ENCODE data around the gene DNAAF9. TPM values are rescaled to one million over a fixed set of nuclear protein-coding genes. Genes with fewer than 3 reads are reported as not detected.

DNAAF9 gene
- total RNA-seq, 1 experiment from 2014 or later: 2.3 TPM

DNA sequence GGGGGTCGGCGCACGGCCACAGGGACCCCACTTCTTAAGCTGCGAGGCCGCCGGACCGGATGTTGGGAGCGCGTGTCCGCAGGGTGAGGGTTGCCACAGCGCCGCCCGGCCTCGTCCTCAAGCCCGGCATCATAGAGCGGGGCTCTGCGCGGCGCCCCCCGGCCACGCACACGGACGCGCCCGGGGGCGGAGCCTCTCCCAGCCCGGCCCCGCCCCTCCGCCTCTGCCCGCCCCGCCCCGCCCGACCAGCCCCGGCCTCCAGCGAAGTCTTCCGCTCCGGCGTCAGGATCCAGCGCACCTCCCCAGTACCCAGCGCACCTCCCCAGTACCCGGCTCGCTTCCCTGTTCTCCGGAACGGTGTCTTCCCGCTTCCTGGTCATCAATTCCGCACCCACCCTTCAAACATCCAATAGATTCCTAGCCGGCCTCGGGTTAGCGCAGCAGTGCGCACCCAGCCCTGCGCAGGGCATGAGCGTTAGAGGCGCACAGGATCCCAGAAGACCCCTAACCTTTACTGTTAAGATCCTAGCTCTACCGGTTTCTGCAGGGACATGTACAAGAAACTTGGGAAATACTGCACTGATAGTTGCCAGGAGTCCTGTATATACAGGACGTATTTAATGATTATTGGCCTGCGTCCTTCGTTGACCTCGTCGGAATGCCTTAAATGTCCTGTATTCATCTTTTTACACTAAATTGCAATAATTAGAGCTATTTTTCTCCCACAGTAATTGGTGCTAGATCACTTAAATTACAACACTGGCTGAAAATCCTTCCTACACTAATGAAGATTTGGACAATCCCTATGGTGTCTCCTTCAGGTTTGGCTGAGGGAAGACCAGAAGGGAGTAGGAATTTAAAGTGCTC is 535 bp upstream of the DNAAF9 start:
- Histone ChIP-seq H3K27ac (ENCODE audit: low read length) (no peak overlapping the region), H4K20me1 (ENCODE audit: low read length) (no peaks in the 10 kb centered on the region; the same call in 1 of the 2 replicates), H3K9me2 (replicated peaks; ENCODE audit: low read length) (no peaks in the 10 kb centered on the region), H3K4me3 (ENCODE audit: low read length) (peak overlapping the region; percentile 73), H3K79me2 (ENCODE audit: low read length) (peaks cover 23% of the 10 kb centered on the region), H3K4me2 (ENCODE audit: low read length) (peak overlapping the region; percentile 98), H3K27me3 (ENCODE audit: low read length) (no peaks in the 10 kb centered on the region), H3K9me3 (ENCODE audit: low read length) (no peaks in the 10 kb centered on the region), H3F3A (ENCODE audit: low read length, unreplicated experiment) (no peaks in the 10 kb centered on the region), H3K36me3 (ENCODE audit: low read depth, low read length) (no peaks in the 10 kb centered on the region), H3K4me1 (ENCODE audit: insufficient read depth, low read length) (0 out of 2 replicates have a peak, but pooled peaks cover 17% of the 10 kb centered on the region), H2AFZ (ENCODE audit: low read length) (peak overlapping the region; percentile 100), H3K9ac (ENCODE audit: low read length) (peak overlapping the region; percentile 52)
- intact Hi-C loops (cut with micrococcal nuclease): loop anchor here (5.0 kb wide), 1 partner anchor 64 kb away; the partner anchor contains the start of gene ATRN
- POLR2A ChIA-PET (ENCODE audit: unreplicated experiment): interaction anchor here (0.7 to 0.8 kb wide), 3 partner anchors 48 to 851 kb away, joined by 3 to 6 read pairs (median 3); no protein-coding TSS in a partner anchor
- ATAC-seq (peak; percentile 68), DNase-seq (peak; percentile 74)
- no TSS peak for BruUV-seq (replicated peaks)
- CTCF ChIA-PET: no interaction called here
- TF ChIP-seq, protein P1, sequence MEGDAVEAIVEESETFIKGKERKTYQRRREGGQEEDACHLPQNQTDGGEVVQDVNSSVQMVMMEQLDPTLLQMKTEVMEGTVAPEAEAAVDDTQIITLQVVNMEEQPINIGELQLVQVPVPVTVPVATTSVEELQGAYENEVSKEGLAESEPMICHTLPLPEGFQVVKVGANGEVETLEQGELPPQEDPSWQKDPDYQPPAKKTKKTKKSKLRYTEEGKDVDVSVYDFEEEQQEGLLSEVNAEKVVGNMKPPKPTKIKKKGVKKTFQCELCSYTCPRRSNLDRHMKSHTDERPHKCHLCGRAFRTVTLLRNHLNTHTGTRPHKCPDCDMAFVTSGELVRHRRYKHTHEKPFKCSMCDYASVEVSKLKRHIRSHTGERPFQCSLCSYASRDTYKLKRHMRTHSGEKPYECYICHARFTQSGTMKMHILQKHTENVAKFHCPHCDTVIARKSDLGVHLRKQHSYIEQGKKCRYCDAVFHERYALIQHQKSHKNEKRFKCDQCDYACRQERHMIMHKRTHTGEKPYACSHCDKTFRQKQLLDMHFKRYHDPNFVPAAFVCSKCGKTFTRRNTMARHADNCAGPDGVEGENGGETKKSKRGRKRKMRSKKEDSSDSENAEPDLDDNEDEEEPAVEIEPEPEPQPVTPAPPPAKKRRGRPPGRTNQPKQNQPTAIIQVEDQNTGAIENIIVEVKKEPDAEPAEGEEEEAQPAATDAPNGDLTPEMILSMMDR (conservative IDR thresholded peaks at IDR 0.05; ENCODE audit: low read depth, low read length): no peak
- TF ChIP-seq EZH2phosphoT487 (IDR thresholded peaks at IDR 0.05; ENCODE audit: borderline replicate concordance, low read length): no peak
- no peak for TF ChIP-seq EZH2 (IDR thresholded peaks at IDR 0.05; ENCODE audit: low read length, unreplicated experiment)

DNA sequence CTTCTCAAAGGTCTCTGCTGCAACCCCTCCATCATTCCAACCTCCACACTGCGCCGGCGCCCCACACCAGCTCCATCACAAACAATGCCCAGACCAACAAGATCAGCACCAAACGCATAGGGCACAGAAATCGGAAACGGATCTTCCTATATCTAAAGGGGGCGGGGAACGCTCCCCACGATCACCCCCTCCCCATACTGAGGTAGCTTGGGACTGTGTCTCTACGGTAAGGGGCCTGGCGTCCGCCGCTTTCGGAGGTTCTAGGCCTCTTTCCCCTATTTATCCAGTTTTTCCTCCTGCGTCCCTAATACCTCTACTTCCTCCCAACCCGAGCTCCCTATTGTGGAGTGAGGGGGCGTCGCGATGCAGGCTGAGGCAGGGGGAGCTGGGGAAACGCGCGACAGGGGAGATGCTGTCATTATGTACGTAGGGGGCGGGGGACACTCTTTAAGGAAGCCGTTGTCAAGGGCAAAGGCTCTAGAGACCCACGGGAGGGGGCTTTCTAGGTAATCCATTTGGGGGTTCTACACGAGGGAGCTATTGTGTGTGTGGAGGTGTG is 909 bp downstream of the DNAAF9 start:
- TF ChIP-seq EZH2phosphoT487 (IDR thresholded peaks at IDR 0.05; ENCODE audit: borderline replicate concordance, low read length) (no peak), EZH2 (IDR thresholded peaks at IDR 0.05; ENCODE audit: low read length, unreplicated experiment) (no peak)
- TF ChIP-seq, protein P1 (conservative IDR thresholded peaks at IDR 0.05; ENCODE audit: low read depth, low read length): no peak
- H3K4me1 ChIP-seq (ENCODE audit: insufficient read depth, low read length): 0 out of 2 replicates have a peak, but pooled peaks cover 17% of the 10 kb centered on the region
- H3F3A ChIP-seq (ENCODE audit: low read length, unreplicated experiment): no peaks in the 10 kb centered on the region
- H3K4me2 ChIP-seq (ENCODE audit: low read length): peak overlapping the region; percentile 98
- no peaks in the 10 kb centered on the region; the same call in 1 of the 2 replicates for H4K20me1 ChIP-seq (ENCODE audit: low read length)
- no peaks in the 10 kb centered on the region for H3K9me2 ChIP-seq (replicated peaks; ENCODE audit: low read length)
- CTCF ChIA-PET: no interaction called here
- H3K9me3 ChIP-seq (ENCODE audit: low read length): no peaks in the 10 kb centered on the region
- H2AFZ ChIP-seq (ENCODE audit: low read length): peak overlapping the region; percentile 97
- H3K9ac ChIP-seq (ENCODE audit: low read length): peak overlapping the region; percentile 73
- H3K27me3 ChIP-seq (ENCODE audit: low read length): no peaks in the 10 kb centered on the region
- intact Hi-C loops (cut with micrococcal nuclease): loop anchor here (5.0 kb wide), 1 partner anchor 66 kb away; the partner anchor contains the start of gene ATRN
- DNase-seq (no peak), ATAC-seq (no peak)
- H3K36me3 ChIP-seq (ENCODE audit: low read depth, low read length): no peaks in the 10 kb centered on the region
- H3K27ac ChIP-seq (ENCODE audit: low read length): no peak overlapping the region
- POLR2A ChIA-PET (ENCODE audit: unreplicated experiment): no interaction called here
- peaks cover 26% of the 10 kb centered on the region for H3K79me2 ChIP-seq (ENCODE audit: low read length)
- BruUV-seq (replicated peaks): no TSS peak
- peak overlapping the region; percentile 73 for H3K4me3 ChIP-seq (ENCODE audit: low read length)

All from PC-3 (cell line).